ENCODE data around the gene GPR150. TPM values are rescaled to one million over a fixed set of nuclear protein-coding genes. Genes with fewer than 3 reads are reported as not detected.

GPR150 gene
- total RNA-seq, result 0.20 and 0.32 TPM in 2 replicates

- DNase-seq (ENCODE audit: low read depth, low spot score), result no peak
Measured at GRCh38 chr5:95620030-95620869, at the start of gene GPR150. GPR150 (plus strand) TSS chr5:95620087; CDS start chr5:95620276, 189 bp downstream.

- no peak for DNase-seq (ENCODE audit: low read depth, low spot score)
Measured at GRCh38 chr5:95572016-95572415, 47.9 kb upstream of the GPR150 start.

- no peak for DNase-seq (ENCODE audit: low read depth, low spot score)
Measured at GRCh38 chr5:95581576-95581975, 38.3 kb upstream of the GPR150 start.

GRCh38 chr5:95583992-95584391 is 35.9 kb upstream of the GPR150 start:
- no peak for DNase-seq (ENCODE audit: low read depth, low spot score)

GRCh38 chr5:95590880-95591279 is 29.0 kb upstream of the GPR150 start:
- no peak for DNase-seq (ENCODE audit: low read depth, low spot score)

- peak; percentile 32 for DNase-seq (ENCODE audit: low read depth, low spot score)
Measured at GRCh38 chr5:95591490-95591901, 28.4 kb upstream of the GPR150 start.

- no peak for DNase-seq (ENCODE audit: low read depth, low spot score)
Measured at GRCh38 chr5:95595289-95595931, 24.5 kb upstream of the GPR150 start.

- no peak for DNase-seq (ENCODE audit: low read depth, low spot score)
Measured at GRCh38 chr5:95599252-95599651, 20.6 kb upstream of the GPR150 start.

GRCh38 chr5:95600557-95600956 is 19.3 kb upstream of the GPR150 start:
- DNase-seq (ENCODE audit: low read depth, low spot score), result no peak

GRCh38 chr5:95605786-95606185 is 14.1 kb upstream of the GPR150 start:
- no peak for DNase-seq (ENCODE audit: low read depth, low spot score)

- DNase-seq (ENCODE audit: low read depth, low spot score), result no peak
Measured at GRCh38 chr5:95606419-95606818, 13.5 kb upstream of the GPR150 start.

GRCh38 chr5:95609711-95610110 is 10.2 kb upstream of the GPR150 start:
- DNase-seq (ENCODE audit: low read depth, low spot score), result no peak

GRCh38 chr5:95610546-95610945 is 9.3 kb upstream of the GPR150 start:
- DNase-seq (ENCODE audit: low read depth, low spot score), result no peak

GRCh38 chr5:95611396-95611795 is 8.5 kb upstream of the GPR150 start:
- no peak for DNase-seq (ENCODE audit: low read depth, low spot score)

GRCh38 chr5:95613514-95613913 is 6.4 kb upstream of the GPR150 start:
- no peak for DNase-seq (ENCODE audit: low read depth, low spot score)

- no peak for DNase-seq (ENCODE audit: low read depth, low spot score)
Measured at GRCh38 chr5:95615164-95615467, 4.8 kb upstream of the GPR150 start.

- no peak for DNase-seq (ENCODE audit: low read depth, low spot score)
Measured at GRCh38 chr5:95617057-95617456, 2.8 kb upstream of the GPR150 start.

- DNase-seq (ENCODE audit: low read depth, low spot score), result peak; percentile 46
Measured at GRCh38 chr5:95619096-95619495, 791 bp upstream of the GPR150 start.

- no peak for DNase-seq (ENCODE audit: low read depth, low spot score)
Measured at GRCh38 chr5:95619514-95620029, 315 bp upstream of the GPR150 start.

- DNase-seq (ENCODE audit: low read depth, low spot score), result no peak
Measured at GRCh38 chr5:95620870-95621838, 1.3 kb downstream of the GPR150 start.

- DNase-seq (ENCODE audit: low read depth, low spot score), result no peak
Measured at GRCh38 chr5:95621839-95622629, 2.1 kb downstream of the GPR150 start.
